Neural progenitor cell (in vitro differentiated cells): Measurements from ENCODE around the gene PCNX1. TPM values are rescaled to one million over a fixed set of nuclear protein-coding genes. Genes with fewer than 3 reads are reported as not detected.
A peak's percentile ranks its signal among the peaks of the same experiment; 100 is the strongest.

Experiments used
- DNase-seq: peaks from one replicate; pipeline ENCODE4 v3.0.0-alpha.2; 2016; ENCODE audit warnings: low spot score
- H2AFZ ChIP-seq: fragments of 200-600 bp; sonication (generic); replicated peaks from 2 replicates; pipeline ENCODE4 v1.6.1; 2016; ENCODE audit warnings: antibody characterized with exemption
- H3F3A ChIP-seq: fragments of 200-600 bp; sonication (generic); 2 replicates; pipeline ENCODE4 v1.6.1; 2016; ENCODE audit warnings: antibody characterized with exemption, low read depth
- H3K27ac ChIP-seq: fragments of 200-600 bp; sonication (generic); 2 replicates; pipeline ENCODE4 v1.5.1; 2016; ENCODE audit warnings: mild to moderate bottlenecking
- H3K27me3 ChIP-seq: fragments of 200-600 bp; sonication (generic); 2 replicates; pipeline ENCODE4 v1.6.1; 2016; ENCODE audit warnings: mild to moderate bottlenecking, moderate library complexity
- H3K36me3 ChIP-seq: fragments of 200-600 bp; sonication (generic); 2 replicates; pipeline ENCODE4 v1.5.1; 2016
- H3K4me1 ChIP-seq: fragments of 200-600 bp; sonication (generic); 2 replicates; pipeline ENCODE4 v1.6.1; 2016; ENCODE audit warnings: mixed run types
- H3K4me2 ChIP-seq: fragments of 200-600 bp; sonication (generic); 2 replicates; pipeline ENCODE4 v1.6.1; 2016
- H3K4me3 ChIP-seq: fragments of 200-600 bp; sonication (generic); 2 replicates; pipeline ENCODE4 v1.5.1; 2016
- H3K79me2 ChIP-seq: fragments of 200-600 bp; sonication (generic); 2 replicates; pipeline ENCODE4 v1.6.1; 2016; ENCODE audit warnings: low read depth
- H3K9ac ChIP-seq: fragments of 200-600 bp; sonication (generic); 2 replicates; pipeline ENCODE4 v1.6.1; 2016
- H3K9me3 ChIP-seq: fragments of 200-600 bp; sonication (generic); 2 replicates; pipeline ENCODE4 v1.5.1; 2016; ENCODE audit warnings: low read depth
- H4K20me1 ChIP-seq: fragments of 200-600 bp; sonication (generic); 2 replicates; pipeline ENCODE4 v1.6.1; 2016; ENCODE audit warnings: low read depth
- H3K27ac Mint-ChIP-seq: 3 replicates; pipeline ENCODE4 v1.8.0; 2021; ENCODE audit warnings: mixed read lengths
- H3K27me3 Mint-ChIP-seq: 2 replicates; pipeline ENCODE4 v1.8.0; 2022; ENCODE audit warnings: low read depth, mild to moderate bottlenecking, inconsistent platforms, moderate library complexity, mixed read lengths; ENCODE audit not compliant: insufficient read depth
- H3K36me3 Mint-ChIP-seq: 3 replicates; pipeline ENCODE4 v1.8.0; 2021; ENCODE audit warnings: mixed read lengths
- H3K4me1 Mint-ChIP-seq: 3 replicates; pipeline ENCODE4 v1.8.0; 2021; ENCODE audit warnings: mixed read lengths
- H3K4me3 Mint-ChIP-seq: 3 replicates; pipeline ENCODE4 v1.8.0; 2021; ENCODE audit warnings: mild to moderate bottlenecking, moderate library complexity, mixed read lengths
- H3K9me3 Mint-ChIP-seq: 3 replicates; pipeline ENCODE4 v1.8.0; 2020; ENCODE audit warnings: mixed read lengths
- EZH2 ChIP-seq: fragments of 200-600 bp; sonication (generic); IDR thresholded peaks from 2 replicates; pipeline ENCODE4 v1.6.1; 2017; ENCODE audit warnings: antibody characterized with exemption, mild to moderate bottlenecking, moderate library complexity
- EZH2phosphoT487 ChIP-seq: fragments of 200-600 bp; sonication (generic); IDR thresholded peaks from 2 replicates; pipeline ENCODE4 v1.6.1; 2017; ENCODE audit warnings: antibody characterized with exemption
- total RNA-seq: library from RNA; depleted of rRNA; stranded (reverse); fragments of >200 nt; gene quantifications from 2 replicates; pipeline ENCODE4 v1.2.3, GENCODE V29; 2015; ENCODE audit warnings: low replicate concordance
- TF ChIP-seq, protein P1 (sequence below): fragments of 200-600 bp; sonication (generic); IDR thresholded peaks from 2 replicates; pipeline ENCODE4 v1.5.1; 2017; ENCODE audit warnings: antibody characterized with exemption, mild to moderate bottlenecking

PCNX1 gene
- total RNA-seq, 1 donor from 2014 or later, result 48.6 TPM

DNA sequence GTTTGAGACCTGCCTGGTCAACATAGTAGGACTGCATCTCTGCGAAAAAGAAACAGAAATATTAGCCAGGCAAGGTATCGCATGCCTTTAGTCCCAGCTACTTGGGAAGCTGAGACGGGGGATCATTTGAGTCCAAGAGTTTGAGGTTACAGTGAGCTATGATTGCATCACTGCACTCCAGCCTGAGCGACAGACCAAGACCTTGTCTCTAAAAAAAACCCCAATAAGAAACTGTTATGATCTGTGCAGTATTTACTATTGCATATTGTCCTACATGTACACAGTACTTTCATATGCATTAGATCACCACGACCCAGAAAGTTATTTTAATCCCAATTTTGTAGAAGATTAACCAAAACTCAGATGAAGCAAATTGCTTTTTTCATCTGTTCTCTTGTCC is 187.5 kb downstream of the PCNX1 start:
- no peak overlapping the region for H3K27ac ChIP-seq
- no peaks in the 10 kb centered on the region for H4K20me1 ChIP-seq
- no peak overlapping the region for H3K4me2 ChIP-seq
- no peak overlapping the region for H2AFZ ChIP-seq
- no peaks in the 10 kb centered on the region for H3K27me3 ChIP-seq
- H3K36me3 Mint-ChIP-seq, result peaks cover 48% of the 10 kb centered on the region
- H3K9me3 Mint-ChIP-seq, result peaks cover 2% of the 10 kb centered on the region
- H3K27ac Mint-ChIP-seq, result no peak overlapping the region
- no peaks in the 10 kb centered on the region for H3K9me3 ChIP-seq
- H3K9ac ChIP-seq, result no peak overlapping the region
- no peak overlapping the region for H3K4me3 ChIP-seq
- H3F3A ChIP-seq, result no peaks in the 10 kb centered on the region
- H3K4me1 Mint-ChIP-seq, result no peaks in the 10 kb centered on the region
- H3K4me3 Mint-ChIP-seq, result no peak overlapping the region
- DNase-seq, result no peak
- H3K36me3 ChIP-seq, result peaks cover 4% of the 10 kb centered on the region
- no peak for TF ChIP-seq EZH2phosphoT487
- TF ChIP-seq, protein P1, sequence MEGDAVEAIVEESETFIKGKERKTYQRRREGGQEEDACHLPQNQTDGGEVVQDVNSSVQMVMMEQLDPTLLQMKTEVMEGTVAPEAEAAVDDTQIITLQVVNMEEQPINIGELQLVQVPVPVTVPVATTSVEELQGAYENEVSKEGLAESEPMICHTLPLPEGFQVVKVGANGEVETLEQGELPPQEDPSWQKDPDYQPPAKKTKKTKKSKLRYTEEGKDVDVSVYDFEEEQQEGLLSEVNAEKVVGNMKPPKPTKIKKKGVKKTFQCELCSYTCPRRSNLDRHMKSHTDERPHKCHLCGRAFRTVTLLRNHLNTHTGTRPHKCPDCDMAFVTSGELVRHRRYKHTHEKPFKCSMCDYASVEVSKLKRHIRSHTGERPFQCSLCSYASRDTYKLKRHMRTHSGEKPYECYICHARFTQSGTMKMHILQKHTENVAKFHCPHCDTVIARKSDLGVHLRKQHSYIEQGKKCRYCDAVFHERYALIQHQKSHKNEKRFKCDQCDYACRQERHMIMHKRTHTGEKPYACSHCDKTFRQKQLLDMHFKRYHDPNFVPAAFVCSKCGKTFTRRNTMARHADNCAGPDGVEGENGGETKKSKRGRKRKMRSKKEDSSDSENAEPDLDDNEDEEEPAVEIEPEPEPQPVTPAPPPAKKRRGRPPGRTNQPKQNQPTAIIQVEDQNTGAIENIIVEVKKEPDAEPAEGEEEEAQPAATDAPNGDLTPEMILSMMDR, result no peak
- TF ChIP-seq EZH2, result no peak
- peaks cover 12% of the 10 kb centered on the region for H3K79me2 ChIP-seq
- no peaks in the 10 kb centered on the region for H3K4me1 ChIP-seq
- no peaks in the 10 kb centered on the region for H3K27me3 Mint-ChIP-seq

DNA sequence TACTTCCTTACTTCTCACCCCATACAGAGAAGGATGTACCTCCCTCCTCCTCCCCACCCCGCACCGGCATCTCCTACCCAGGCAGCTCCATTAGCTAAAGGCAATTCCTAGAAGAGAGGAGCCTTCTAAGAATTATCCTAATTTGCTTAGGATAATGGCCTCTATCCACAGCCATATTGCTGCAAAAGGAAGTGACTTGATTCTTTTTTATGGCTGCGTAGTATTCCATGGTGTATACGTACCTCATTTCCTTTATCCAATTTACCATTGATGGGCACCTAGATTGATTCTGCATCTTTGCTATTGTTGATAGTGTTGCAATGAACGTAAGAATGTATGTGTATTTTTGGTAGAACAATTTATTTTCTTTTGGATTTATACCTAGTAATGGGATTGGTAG is 189.7 kb downstream of the PCNX1 start:
- H3K4me1 Mint-ChIP-seq, result no peaks in the 10 kb centered on the region
- H3K4me1 ChIP-seq, result no peaks in the 10 kb centered on the region
- no peak overlapping the region for H3K4me2 ChIP-seq
- H3K36me3 ChIP-seq, result peaks cover 4% of the 10 kb centered on the region
- TF ChIP-seq, protein P1, result no peak
- TF ChIP-seq EZH2phosphoT487 (no peak), EZH2 (no peak)
- no peaks in the 10 kb centered on the region for H3F3A ChIP-seq
- H2AFZ ChIP-seq, result no peak overlapping the region
- no peak overlapping the region for H3K27ac Mint-ChIP-seq
- peaks cover 31% of the 10 kb centered on the region for H3K36me3 Mint-ChIP-seq
- no peaks in the 10 kb centered on the region for H3K9me3 ChIP-seq
- no peak overlapping the region for H3K9ac ChIP-seq
- H3K9me3 Mint-ChIP-seq, result peaks cover 2% of the 10 kb centered on the region
- H3K27me3 Mint-ChIP-seq, result no peaks in the 10 kb centered on the region
- no peak overlapping the region for H3K4me3 ChIP-seq
- H3K27ac ChIP-seq, result no peak overlapping the region
- no peak for DNase-seq
- no peaks in the 10 kb centered on the region for H3K27me3 ChIP-seq
- H3K79me2 ChIP-seq, result peaks cover 12% of the 10 kb centered on the region
- H4K20me1 ChIP-seq, result no peaks in the 10 kb centered on the region
- no peak overlapping the region for H3K4me3 Mint-ChIP-seq

DNA sequence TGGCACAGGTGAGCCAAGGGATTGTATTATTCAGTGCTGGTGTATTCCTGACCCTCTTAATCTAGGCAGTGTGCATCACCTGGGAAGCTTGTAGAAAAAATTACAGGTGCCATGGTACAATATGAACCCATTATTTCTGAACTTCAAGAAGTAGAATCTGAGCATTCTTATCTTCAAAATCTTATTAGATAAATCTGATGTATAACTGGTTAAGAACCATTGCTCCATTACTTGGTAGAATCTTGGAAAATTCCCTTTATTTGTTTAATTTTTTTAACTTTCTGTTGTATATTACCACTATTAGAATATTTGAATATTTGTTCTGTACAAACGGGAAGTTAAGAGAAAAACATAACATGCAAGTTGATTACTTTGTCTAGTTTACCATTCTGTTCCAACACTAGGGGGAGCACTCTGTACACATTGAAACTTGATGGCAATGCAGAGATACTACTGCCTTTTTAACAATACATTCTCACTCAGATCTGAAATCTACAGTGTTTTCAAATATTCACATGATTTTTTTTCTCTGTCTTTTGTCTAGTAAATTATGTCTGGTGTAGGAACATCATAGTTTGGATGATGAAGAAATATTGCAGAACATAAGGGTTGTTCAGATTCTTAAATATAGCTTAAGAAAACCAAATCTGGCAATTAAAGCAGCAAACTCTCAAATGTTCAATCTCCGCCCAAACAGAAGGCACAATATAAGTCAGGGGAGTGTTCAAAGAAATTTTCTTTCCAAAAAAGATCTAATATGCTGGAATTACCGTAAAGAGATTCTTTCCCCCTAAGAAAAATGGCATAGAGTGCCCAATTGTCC is 196.6 kb downstream of the PCNX1 start:
- TF ChIP-seq, protein P1, result peak; percentile 93
- TF ChIP-seq EZH2phosphoT487, result no peak
- H3K4me3 Mint-ChIP-seq, result no peak overlapping the region
- no peaks in the 10 kb centered on the region for H3K9me3 Mint-ChIP-seq
- Histone ChIP-seq H3K27ac (no peak overlapping the region), H3K79me2 (no peaks in the 10 kb centered on the region), H4K20me1 (no peaks in the 10 kb centered on the region), H3K4me1 (no peaks in the 10 kb centered on the region), H2AFZ (no peak overlapping the region), H3K36me3 (peaks cover 5% of the 10 kb centered on the region), H3K4me2 (no peak overlapping the region), H3F3A (peaks cover 6% of the 10 kb centered on the region), H3K9ac (no peak overlapping the region), H3K4me3 (no peak overlapping the region), H3K27me3 (no peaks in the 10 kb centered on the region), H3K9me3 (no peaks in the 10 kb centered on the region)
- DNase-seq, result peak; percentile 60
- H3K27ac Mint-ChIP-seq, result no peak overlapping the region
- H3K36me3 Mint-ChIP-seq, result peaks cover 23% of the 10 kb centered on the region
- H3K27me3 Mint-ChIP-seq, result no peaks in the 10 kb centered on the region
- H3K4me1 Mint-ChIP-seq, result no peaks in the 10 kb centered on the region
